Muscle of leg (tissue), 11 donors: ENCODE results near the gene SPOCK1. TPM values are rescaled to one million over a fixed set of nuclear protein-coding genes. Genes with fewer than 3 reads are reported as not detected.

Source experiments
- DNase-seq: peaks from one replicate; pipeline ENCODE4 v3.0.0; 2013
- H3K27ac ChIP-seq: one replicate; pipeline ENCODE4 v1.5.1; 2013; ENCODE audit warnings: mild to moderate bottlenecking, low read length, control low read depth
- H3K27me3 ChIP-seq: one replicate; pipeline ENCODE4 v1.6.1; 2013; ENCODE audit warnings: low read length; ENCODE audit not compliant: control insufficient read depth, insufficient read depth
- H3K36me3 ChIP-seq: one replicate; pipeline ENCODE4 v1.6.1; 2013; ENCODE audit warnings: low read length; ENCODE audit not compliant: control insufficient read depth, insufficient read depth
- H3K4me1 ChIP-seq: one replicate; pipeline ENCODE4 v1.6.1; 2013; ENCODE audit warnings: low read length; ENCODE audit not compliant: control insufficient read depth, insufficient read depth
- H3K4me3 ChIP-seq: one replicate; pipeline ENCODE4 v1.5.1; 2013; ENCODE audit warnings: low read length, control low read depth
- H3K9me3 ChIP-seq: replicated peaks from 2 replicates; pipeline ENCODE4 v1.6.1; 2013; ENCODE audit warnings: low read depth, low read length; ENCODE audit not compliant: control insufficient read depth
- WGBS: methylation state at CpG from one replicate; pipeline ENCODE4 v1.1.5; 2013; ENCODE audit warnings: missing lambda C conversion rate; ENCODE audit not compliant: insufficient coverage; 5-methylcytosine and 5-hydroxymethylcytosine counted together
- polyA plus RNA-seq, 8 donors: library from polyadenylated mRNA; unstranded; fragments of 120-200 nt; gene quantifications; one replicate each; pipeline versions ENCODE4 v1.2.1 to v1.2.3, GENCODE V29; 2013; ENCODE audit warnings: inconsistent platforms in 1 of 8, low replicate concordance in 1 of 8; ENCODE audit not compliant: insufficient read length in 8 of 8, insufficient read depth in 1 of 8
- total RNA-seq: library from RNA; stranded (reverse); fragments of 120-200 nt; gene quantifications from one replicate; pipeline ENCODE4 v1.2.4, GENCODE V29; 2013

Gene SPOCK1
- total and polyA plus RNA-seq, 9 donors: 2.3 to 14.8 (median 4.6) TPM

GRCh38 chr5:137320056-137321045 is 178.8 kb downstream of the SPOCK1 start:
- WGBS: no CpG with 5 or more reads among the region's 3 CpGs
- no peaks in the 10 kb centered on the region for H3K27me3 ChIP-seq
- DNase-seq: peak; percentile 63
- H3K4me1 ChIP-seq: no peaks in the 10 kb centered on the region
- no peaks in the 10 kb centered on the region for H3K36me3 ChIP-seq
- peaks cover 3% of the 10 kb centered on the region for H3K9me3 ChIP-seq
- no peak overlapping the region for H3K27ac ChIP-seq
- H3K4me3 ChIP-seq: no peak overlapping the region

- DNase-seq: no peak
- Histone ChIP-seq H3K36me3 (no peaks in the 10 kb centered on the region), H3K27ac (no peak overlapping the region), H3K27me3 (no peaks in the 10 kb centered on the region), H3K9me3 (peaks cover 3% of the 10 kb centered on the region), H3K4me1 (no peaks in the 10 kb centered on the region), H3K4me3 (no peak overlapping the region)
- WGBS: no CpG with 5 or more reads among the region's 6 CpGs
Measured at GRCh38 chr5:137318027-137318426, 181.1 kb downstream of the SPOCK1 start.

GRCh38 chr5:137316346-137316736 is 182.8 kb downstream of the SPOCK1 start:
- Histone ChIP-seq H3K4me1 (no peaks in the 10 kb centered on the region), H3K27me3 (no peaks in the 10 kb centered on the region), H3K27ac (no peak overlapping the region), H3K4me3 (no peak overlapping the region), H3K36me3 (no peaks in the 10 kb centered on the region), H3K9me3 (peaks cover 3% of the 10 kb centered on the region)
- 29% methylated on average over 1 of the region's 1 CpG for WGBS
- DNase-seq: peak; percentile 16

GRCh38 chr5:137315534-137316345 is 183.4 kb downstream of the SPOCK1 start:
- H3K36me3 ChIP-seq: no peaks in the 10 kb centered on the region
- H3K27me3 ChIP-seq: no peaks in the 10 kb centered on the region
- H3K4me3 ChIP-seq: no peak overlapping the region
- DNase-seq: no peak
- H3K9me3 ChIP-seq: no peaks in the 10 kb centered on the region
- H3K27ac ChIP-seq: no peak overlapping the region
- no peaks in the 10 kb centered on the region for H3K4me1 ChIP-seq
- 88% methylated on average over 3 of the region's 8 CpGs for WGBS

- Histone ChIP-seq H3K27me3 (no peaks in the 10 kb centered on the region), H3K36me3 (no peaks in the 10 kb centered on the region), H3K27ac (no peak overlapping the region), H3K9me3 (no peaks in the 10 kb centered on the region), H3K4me3 (no peak overlapping the region), H3K4me1 (no peaks in the 10 kb centered on the region)
- WGBS: no CpG with 5 or more reads among the region's 2 CpGs
- DNase-seq: no peak
Measured at GRCh38 chr5:137315109-137315508, 184.0 kb downstream of the SPOCK1 start.

- H3K36me3 ChIP-seq: no peaks in the 10 kb centered on the region
- H3K27me3 ChIP-seq: no peaks in the 10 kb centered on the region
- no peak overlapping the region for H3K27ac ChIP-seq
- no peak for DNase-seq
- no peak overlapping the region for H3K4me3 ChIP-seq
- H3K9me3 ChIP-seq: no peaks in the 10 kb centered on the region
- 68% methylated on average over 2 of the region's 2 CpGs for WGBS
- H3K4me1 ChIP-seq: peaks cover 3% of the 10 kb centered on the region
Measured at GRCh38 chr5:137313526-137314175, 185.5 kb downstream of the SPOCK1 start.

- WGBS: 80% methylated on average over 2 of the region's 2 CpGs
- H3K36me3 ChIP-seq: no peaks in the 10 kb centered on the region
- peaks cover 3% of the 10 kb centered on the region for H3K4me1 ChIP-seq
- DNase-seq: no peak
- H3K27me3 ChIP-seq: no peaks in the 10 kb centered on the region
- H3K4me3 ChIP-seq: no peak overlapping the region
- H3K9me3 ChIP-seq: no peaks in the 10 kb centered on the region
- no peak overlapping the region for H3K27ac ChIP-seq
Measured at GRCh38 chr5:137312011-137312410, 187.1 kb downstream of the SPOCK1 start.

- Histone ChIP-seq H3K27ac (no peak overlapping the region), H3K9me3 (no peaks in the 10 kb centered on the region), H3K4me1 (peaks cover 3% of the 10 kb centered on the region), H3K4me3 (no peak overlapping the region), H3K27me3 (no peaks in the 10 kb centered on the region), H3K36me3 (no peaks in the 10 kb centered on the region)
- DNase-seq: peak; percentile 56
- 25% methylated on average over 1 of the region's 5 CpGs for WGBS
Measured at GRCh38 chr5:137310051-137310730, 188.9 kb downstream of the SPOCK1 start.

- no peak for DNase-seq
- H3K4me1 ChIP-seq: peaks cover 7% of the 10 kb centered on the region
- no peaks in the 10 kb centered on the region for H3K36me3 ChIP-seq
- no CpG with 5 or more reads among the region's 2 CpGs for WGBS
- no peaks in the 10 kb centered on the region for H3K9me3 ChIP-seq
- H3K27me3 ChIP-seq: no peaks in the 10 kb centered on the region
- H3K27ac ChIP-seq: no peak overlapping the region
- H3K4me3 ChIP-seq: no peak overlapping the region
Measured at GRCh38 chr5:137309290-137309689, 189.8 kb downstream of the SPOCK1 start.
